HL-60 (cell line): Measurements from ENCODE around the gene PIN1.

Source experiments
- CTCF ChIP-seq: IDR thresholded peaks from one replicate; pipeline ENCODE4 v1.5.1; 2011; ENCODE audit warnings: low read length, control low read depth, inconsistent platforms; ENCODE audit not compliant: insufficient read depth
- POLR2AphosphoS5 ChIP-seq: IDR thresholded peaks from 2 replicates; pipeline ENCODE4 v1.6.1; 2012; ENCODE audit warnings: low read depth
- REST ChIP-seq: IDR thresholded peaks from 2 replicates; pipeline ENCODE4 v1.6.1; 2012; ENCODE audit warnings: low read depth; ENCODE audit not compliant: insufficient replicate concordance
- SPI1 ChIP-seq: IDR thresholded peaks from 2 replicates; pipeline ENCODE4 v1.6.1; 2012; ENCODE audit warnings: low read depth, mild to moderate bottlenecking, borderline replicate concordance

GRCh38 chr19:9842834-9843625 is 7.9 kb downstream of the PIN1 start:
- TF ChIP-seq CTCF (no peak), POLR2AphosphoS5 (no peak), REST (no peak), SPI1 (no peak)
